Liver (tissue), 9 donors: ENCODE data around the gene DIAPH2. TPM values are rescaled to one million over a fixed set of nuclear protein-coding genes. Genes with fewer than 3 reads are reported as not detected.
A peak's percentile ranks its signal among the peaks of the same experiment; 100 is the strongest.

Source experiments
- DNase-seq: peaks from one replicate; pipeline ENCODE4 v3.0.0-alpha.2; 2017; ENCODE audit warnings: low spot score
- H3K27ac ChIP-seq, 2 donors: one replicate each; pipeline ENCODE4 v1.7.0; 2013; ENCODE audit warnings: inconsistent platforms in 2 of 2, low read length in 2 of 2, control low read depth in 1 of 2, low read depth in 1 of 2, mild to moderate bottlenecking in 1 of 2
- H3K27me3 ChIP-seq, 4 donors: one replicate each; pipeline versions ENCODE4 v1.6.1 to v1.7.0; 2013; ENCODE audit warnings: low read length in 3 of 4, inconsistent platforms in 1 of 4, mild to moderate bottlenecking in 1 of 4, moderate library complexity in 1 of 4; ENCODE audit not compliant: control insufficient read depth in 4 of 4, insufficient read depth in 4 of 4
- H3K36me3 ChIP-seq, 4 donors: one replicate each; pipeline versions ENCODE4 v1.6.1 to v1.7.0; 2013; ENCODE audit warnings: low read length in 3 of 4, mild to moderate bottlenecking in 3 of 4, low read depth in 1 of 4, moderate library complexity in 1 of 4; ENCODE audit not compliant: control insufficient read depth in 4 of 4, insufficient read depth in 3 of 4
- H3K4me1 ChIP-seq, 4 donors: one replicate each; pipeline versions ENCODE4 v1.6.1 to v1.7.0; 2013; ENCODE audit warnings: low read length in 3 of 4, mild to moderate bottlenecking in 3 of 4, moderate library complexity in 1 of 4; ENCODE audit not compliant: control insufficient read depth in 4 of 4, insufficient read depth in 4 of 4
- H3K4me3 ChIP-seq, 3 donors: one replicate each; pipeline versions ENCODE4 v1.6.1 to v1.7.0; 2013; ENCODE audit warnings: low read length in 3 of 3, control low read depth in 1 of 3, low read depth in 1 of 3, mild to moderate bottlenecking in 1 of 3
- H3K9ac ChIP-seq, 2 donors: one replicate each; pipeline ENCODE4 v1.7.0; 2013; ENCODE audit warnings: low read length in 2 of 2, mild to moderate bottlenecking in 2 of 2, moderate library complexity in 2 of 2, control low read depth in 1 of 2, low read depth in 1 of 2
- H3K9me3 ChIP-seq, 4 donors: one replicate each; pipeline versions ENCODE4 v1.6.1 to v1.7.0; 2013; ENCODE audit warnings: low read length in 3 of 4; ENCODE audit not compliant: control insufficient read depth in 4 of 4
- EGR1 ChIP-seq, 2 donors: IDR thresholded peaks; 2 replicates each; pipeline ENCODE4 v1.6.1; 2016 to 2018; ENCODE audit warnings: antibody characterized with exemption in 2 of 2, low read depth in 2 of 2
- FOXA1 ChIP-seq: IDR thresholded peaks from 2 replicates; pipeline ENCODE4 v1.6.1; 2016; ENCODE audit warnings: antibody characterized with exemption
- FOXA2 ChIP-seq: IDR thresholded peaks from 2 replicates; pipeline ENCODE4 v1.6.1; 2016; ENCODE audit warnings: antibody characterized with exemption
- GABPA ChIP-seq, 2 donors: IDR thresholded peaks in 1 of 2; conservative IDR thresholded peaks in 1 of 2; 2 replicates each; pipeline ENCODE4 v1.6.1; 2016; ENCODE audit warnings: antibody characterized with exemption in 2 of 2, mild to moderate bottlenecking in 1 of 2, moderate library complexity in 1 of 2
- HNF4A ChIP-seq, 2 donors: conservative IDR thresholded peaks; 2 replicates each; pipeline ENCODE4 v1.6.1; 2016; ENCODE audit warnings: antibody characterized with exemption in 2 of 2, mild to moderate bottlenecking in 2 of 2
- HNF4G ChIP-seq: IDR thresholded peaks from 2 replicates; pipeline ENCODE4 v1.6.1; 2016; ENCODE audit warnings: antibody characterized with exemption
- JUND ChIP-seq, 2 donors: IDR thresholded peaks; 2 replicates each; pipeline ENCODE4 v1.6.1; 2016; ENCODE audit warnings: antibody characterized with exemption in 2 of 2
- MAX ChIP-seq: IDR thresholded peaks from 2 replicates; pipeline ENCODE4 v1.6.1; 2016; ENCODE audit warnings: antibody characterized with exemption
- NR2F2 ChIP-seq: IDR thresholded peaks from 2 replicates; pipeline ENCODE4 v1.6.1; 2016; ENCODE audit warnings: antibody characterized with exemption
- RAD21 ChIP-seq, 2 donors: IDR thresholded peaks; 2 replicates each; pipeline ENCODE4 v1.6.1; 2016; ENCODE audit warnings: antibody characterized with exemption in 2 of 2, mild to moderate bottlenecking in 2 of 2
- REST ChIP-seq: IDR thresholded peaks from 2 replicates; pipeline ENCODE4 v1.6.1; 2016; ENCODE audit warnings: antibody characterized with exemption, mild to moderate bottlenecking
- RXRA ChIP-seq, 2 donors: IDR thresholded peaks; 2 replicates each; pipeline ENCODE4 v1.6.1; 2017 to 2018; ENCODE audit warnings: antibody characterized with exemption in 2 of 2, mild to moderate bottlenecking in 1 of 2
- SP1 ChIP-seq: IDR thresholded peaks from 2 replicates; pipeline ENCODE4 v1.6.1; 2018; ENCODE audit warnings: antibody characterized with exemption, mild to moderate bottlenecking
- TAF1 ChIP-seq: conservative IDR thresholded peaks from 2 replicates; pipeline ENCODE4 v1.6.1; 2016; ENCODE audit warnings: antibody characterized with exemption, mild to moderate bottlenecking
- YY1 ChIP-seq: IDR thresholded peaks from 2 replicates; pipeline ENCODE4 v1.6.1; 2016; ENCODE audit warnings: antibody characterized with exemption, mild to moderate bottlenecking
- ZBTB33 ChIP-seq: IDR thresholded peaks from 2 replicates; pipeline ENCODE4 v1.6.1; 2016; ENCODE audit warnings: antibody characterized with exemption
- WGBS: extraction: QIAGEN DNeasy Blood & Tissue Kit; methylation state at CpG from one replicate; pipeline ENCODE4 v1.1.7; 2013; 5-methylcytosine and 5-hydroxymethylcytosine counted together
- polyA plus RNA-seq, 2 donors: library from polyadenylated mRNA; stranded (reverse) in 1 of 2; unstranded in 1 of 2; fragments of 200-250 nt in 1 of 2; fragments of >200 nt in 1 of 2; fragmentation: Nextera tagmentation in 1 of 2; extraction: Ambion mirVana in 1 of 2; gene quantifications; one replicate each; pipeline versions ENCODE4 v1.2.1 to v1.2.3, GENCODE V29; 2013 to 2015
- total RNA-seq, 2 donors: library from RNA; depleted of rRNA; stranded (reverse); fragments of >200 nt; gene quantifications; one replicate each; pipeline ENCODE4 v1.2.3, GENCODE V29; 2014
- donor health status: healthy.
- donor health status: healthy.
- donor health status: healthy.
- donor health status: healthy.
- donor health status: healthy.

DIAPH2 gene
- total and polyA plus RNA-seq, 4 donors = 2.7 to 16.6 (median 5.3) TPM

- H3K27ac ChIP-seq = no peak overlapping the region
- H3K9ac ChIP-seq = no peak overlapping the region
- TF ChIP-seq YY1 = no peak
- no peaks in the 10 kb centered on the region for H3K9me3 ChIP-seq
- no peaks in the 10 kb centered on the region for H3K27me3 ChIP-seq
- WGBS = 97% methylated on average over 2 of the region's 2 CpGs
- H3K36me3 ChIP-seq = no peaks in the 10 kb centered on the region
- DNase-seq = no peak
- no peaks in the 10 kb centered on the region for H3K4me1 ChIP-seq
- H3K4me3 ChIP-seq = no peak overlapping the region
These were observed 869.2 kb downstream of the DIAPH2 start for GRCh38 chrX:97553833-97554232.

GRCh38 chrX:97556359-97556758 lies 871.7 kb downstream of the DIAPH2 start:
- 95% methylated on average over 3 of the region's 3 CpGs for WGBS
- no peak for DNase-seq
- Histone ChIP-seq H3K9ac (no peak overlapping the region), H3K27ac (no peak overlapping the region), H3K4me1 (no peaks in the 10 kb centered on the region), H3K36me3 (no peaks in the 10 kb centered on the region), H3K9me3 (no peaks in the 10 kb centered on the region), H3K4me3 (no peak overlapping the region), H3K27me3 (no peaks in the 10 kb centered on the region)
- no peak for TF ChIP-seq EGR1 (IDR thresholded peaks at IDR 0.05; ENCODE audit: low read depth in 2 of 2)
- no peak for TF ChIP-seq NR2F2
- TF ChIP-seq SP1 = no peak
- no peak for TF ChIP-seq TAF1
- no peak for TF ChIP-seq YY1
- TF ChIP-seq JUND (IDR thresholded peaks at IDR 0.05) = no peak
- no peak for TF ChIP-seq FOXA2

GRCh38 chrX:97563531-97564133 lies 879.0 kb downstream of the DIAPH2 start:
- peak overlapping the region; percentile 13 to 57 (median 51) for H3K4me3 ChIP-seq
- H3K27me3 ChIP-seq = no peaks in the 10 kb centered on the region
- peak overlapping the region in 1 of 2 donors; percentile 76 for H3K9ac ChIP-seq
- WGBS = 0% methylated on average over 4 of the region's 4 CpGs
- H3K9me3 ChIP-seq = no peaks in the 10 kb centered on the region
- peak overlapping the region; percentile 61 to 65 for H3K27ac ChIP-seq
- peaks cover 0 to 14% (median 9%) of the 10 kb centered on the region in 4 donors for H3K4me1 ChIP-seq
- TF ChIP-seq ZBTB33 = peak; percentile 94
- peak; percentile 19 to 38 for TF ChIP-seq RAD21 (IDR thresholded peaks at IDR 0.05)
- TF ChIP-seq RXRA (IDR thresholded peaks at IDR 0.05) = no peak
- no peak for TF ChIP-seq NR2F2
- TF ChIP-seq HNF4A (conservative IDR thresholded peaks at IDR 0.05) = peak in 1 of 2 donors; percentile 8
- no peak for TF ChIP-seq GABPA (IDR thresholded peaks at IDR 0.05 in 1 of 2, conservative IDR thresholded peaks at IDR 0.05 in 1 of 2)
- DNase-seq = no peak
- H3K36me3 ChIP-seq = no peaks in the 10 kb centered on the region

GRCh38 chrX:97564496-97564895 lies 879.9 kb downstream of the DIAPH2 start:
- H3K4me1 ChIP-seq = peaks cover 0 to 14% (median 9%) of the 10 kb centered on the region in 4 donors
- no peaks in the 10 kb centered on the region for H3K27me3 ChIP-seq
- H3K9ac ChIP-seq = no peak overlapping the region
- no peaks in the 10 kb centered on the region for H3K9me3 ChIP-seq
- H3K4me3 ChIP-seq = no peak overlapping the region
- H3K36me3 ChIP-seq = no peaks in the 10 kb centered on the region
- 77% methylated on average over 2 of the region's 2 CpGs for WGBS
- DNase-seq = no peak
- no peak overlapping the region for H3K27ac ChIP-seq
- TF ChIP-seq ZBTB33 (no peak), FOXA1 (no peak), REST (no peak), GABPA (IDR thresholded peaks at IDR 0.05 in 1 of 2, conservative IDR thresholded peaks at IDR 0.05 in 1 of 2) (no peak), EGR1 (IDR thresholded peaks at IDR 0.05; ENCODE audit: low read depth in 2 of 2) (no peak), FOXA2 (no peak), JUND (IDR thresholded peaks at IDR 0.05) (no peak), RXRA (IDR thresholded peaks at IDR 0.05) (no peak), YY1 (no peak), NR2F2 (no peak), HNF4G (no peak), MAX (no peak)
